IMR-90 (cell line): ENCODE data around the gene SLC25A26.

Experiments
- CTCF ChIP-seq: conservative IDR thresholded peaks from 2 replicates; pipeline ENCODE4 v1.5.1; 2012; ENCODE audit warnings: mild to moderate bottlenecking, low read depth, low read length, improper control_type of control experiment
- FOS ChIP-seq: fragments of 150-350 bp; IDR thresholded peaks from 2 replicates; pipeline ENCODE4 v1.6.1; 2016; ENCODE audit warnings: low read depth, low read length
- MAFK ChIP-seq: IDR thresholded peaks from 2 replicates; pipeline ENCODE4 v1.6.1; 2012; ENCODE audit warnings: low read depth, low read length, improper control_type of control experiment
- POLR2A ChIP-seq: IDR thresholded peaks from 2 replicates; pipeline ENCODE4 v1.6.1; 2012; ENCODE audit warnings: mild to moderate bottlenecking, low read depth, low read length
- SMC3 ChIP-seq: fragments of 150-350 bp; IDR thresholded peaks from 2 replicates; pipeline ENCODE4 v1.6.1; 2016; ENCODE audit warnings: low read depth, mild to moderate bottlenecking, antibody characterized with exemption, low read length, moderate library complexity

- no peak for TF ChIP-seq CTCF
- no peak for TF ChIP-seq MAFK
- no peak for TF ChIP-seq POLR2A
- TF ChIP-seq FOS = no peak
- no peak for TF ChIP-seq SMC3
These were observed 51.2 kb downstream of the SLC25A26 start for GRCh38 chr3:66272016-66272415.
